Measurements from ENCODE around the gene CDK12. TPM values are rescaled to one million over a fixed set of nuclear protein-coding genes. Genes with fewer than 3 reads are reported as not detected.

CDK12 gene
- total RNA-seq, 1 donor from 2014 or later, result 20.2 TPM

DNA sequence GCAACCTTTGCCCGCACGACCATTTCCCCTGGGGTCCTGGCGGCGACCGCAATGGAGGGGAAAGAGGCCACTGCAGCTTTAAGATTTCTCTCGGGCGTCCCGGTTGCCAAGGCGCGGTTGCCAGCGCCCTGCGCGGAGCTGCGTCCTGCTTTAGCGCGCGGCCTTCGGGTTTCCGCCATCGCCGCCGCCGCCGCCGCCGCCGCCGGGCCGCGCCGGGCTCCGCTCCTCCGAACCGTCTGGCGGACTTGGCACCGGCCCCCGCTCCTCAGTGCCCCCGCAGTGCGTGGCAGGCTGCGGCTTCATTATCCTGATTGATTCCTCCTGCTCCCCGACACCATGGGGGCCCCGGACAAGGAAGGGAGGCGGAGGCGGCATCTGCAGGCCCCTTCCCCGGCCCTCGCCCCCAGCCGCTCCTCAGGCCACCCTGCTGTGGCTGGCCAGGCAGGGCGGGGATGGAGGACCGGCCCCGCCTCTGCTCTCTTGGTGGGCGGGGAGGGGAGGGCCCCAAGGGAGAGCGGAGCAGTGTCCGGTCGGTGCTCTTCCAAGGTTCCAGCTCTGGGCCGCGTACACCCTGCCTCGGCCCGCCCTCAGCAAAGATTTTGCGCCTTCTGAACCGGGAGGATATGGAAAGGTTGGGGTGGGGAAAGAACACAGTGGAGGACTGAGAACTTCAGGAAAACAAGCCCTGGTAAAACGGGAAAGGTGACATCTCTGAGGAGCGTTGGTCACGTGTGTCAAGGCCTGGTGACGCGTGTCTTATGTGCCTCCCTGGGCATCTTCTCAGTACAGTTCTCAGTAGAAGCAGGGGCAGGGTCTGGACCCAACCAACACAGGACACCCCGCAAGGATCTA, 112.4 kb downstream of the CDK12 start:
- DNase-seq (peak; percentile 84), ATAC-seq (peak; percentile 97)
- intact Hi-C loops (cut with micrococcal nuclease), result no loop called here

DNA sequence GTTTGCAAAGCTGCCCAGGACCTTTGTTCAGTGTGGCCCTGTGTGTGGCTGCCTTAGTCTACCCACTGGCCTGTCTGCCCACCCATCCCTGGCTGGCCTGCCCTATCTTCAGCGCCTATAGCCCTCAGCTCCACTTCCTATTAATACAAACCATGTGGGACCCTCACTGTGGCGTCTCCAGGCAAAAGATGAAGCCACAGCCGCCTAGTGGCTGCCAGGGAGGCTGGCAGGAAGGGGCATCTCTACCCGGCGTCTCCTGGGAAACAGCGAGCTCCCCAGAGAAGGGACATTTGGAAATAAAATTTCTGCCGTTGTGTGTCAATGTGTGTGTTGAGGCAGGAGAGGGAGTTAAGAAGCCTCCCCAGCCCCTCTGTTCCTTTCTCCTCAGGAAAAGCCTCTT, 114.9 kb downstream of the CDK12 start:
- DNase-seq, result no peak
- ATAC-seq, result no peak
- intact Hi-C loops (cut with micrococcal nuclease), result no loop called here

DNA sequence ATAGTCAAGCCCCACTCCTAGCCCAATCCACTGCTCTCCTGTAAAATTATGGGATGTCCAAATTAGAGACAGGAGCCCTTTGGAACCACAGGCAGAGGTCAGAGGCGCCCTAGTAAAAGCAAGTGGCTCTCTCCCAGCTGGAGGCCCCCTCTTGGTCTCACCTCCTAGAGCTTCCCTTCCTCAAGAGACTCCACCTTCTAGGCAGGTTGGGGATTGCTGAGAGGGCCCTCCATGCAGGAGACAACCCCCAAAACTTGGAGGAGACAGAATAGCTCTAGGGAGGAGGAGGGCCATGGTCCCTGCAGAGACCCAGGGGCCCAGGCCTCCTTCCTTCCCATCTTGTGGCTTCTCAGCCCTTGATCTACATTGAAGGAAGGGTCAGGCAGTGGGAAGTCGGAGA, 117.0 kb downstream of the CDK12 start:
- ATAC-seq (no peak), DNase-seq (no peak)
- intact Hi-C loops (cut with micrococcal nuclease), result no loop called here

DNA sequence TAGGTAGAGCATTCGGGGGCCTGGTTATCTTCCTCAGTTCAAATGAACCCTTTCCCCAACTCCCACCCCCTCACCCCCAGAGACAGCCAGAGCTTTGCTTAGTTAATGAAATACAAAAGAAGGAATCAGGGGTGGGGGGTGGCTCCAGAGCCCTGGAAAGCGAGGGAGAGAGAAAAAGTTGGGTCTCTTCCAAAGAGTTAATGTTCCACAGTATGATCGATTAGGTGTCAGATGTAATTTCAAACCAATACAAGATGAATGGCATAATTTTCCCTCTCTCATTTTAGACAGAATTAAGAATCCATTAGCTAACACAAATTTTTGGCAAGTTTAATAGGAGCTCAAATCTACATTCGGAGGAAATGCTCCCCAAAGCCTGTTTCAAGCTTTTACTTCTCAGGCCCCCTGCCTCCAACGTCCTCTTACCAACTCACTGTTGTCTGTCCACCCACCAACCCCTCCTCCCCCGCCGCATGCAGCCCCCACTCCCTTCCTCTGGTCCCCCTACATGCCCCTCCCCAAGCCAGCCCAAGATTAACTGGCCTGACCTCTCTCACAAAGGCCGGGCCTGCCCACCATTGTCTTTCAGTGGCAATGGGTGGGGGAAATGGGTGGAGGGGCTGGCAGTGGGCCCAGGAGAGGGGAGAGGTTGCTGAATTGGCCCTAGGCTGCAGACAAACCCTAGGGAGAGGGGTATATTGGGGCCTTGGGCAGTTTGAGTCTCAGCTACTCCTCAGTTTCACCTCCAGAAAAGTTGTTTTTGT, 118.2 kb downstream of the CDK12 start:
- ATAC-seq (peak; percentile 68), DNase-seq (peak; percentile 60)
- intact Hi-C loops (cut with micrococcal nuclease), result no loop called here

DNA sequence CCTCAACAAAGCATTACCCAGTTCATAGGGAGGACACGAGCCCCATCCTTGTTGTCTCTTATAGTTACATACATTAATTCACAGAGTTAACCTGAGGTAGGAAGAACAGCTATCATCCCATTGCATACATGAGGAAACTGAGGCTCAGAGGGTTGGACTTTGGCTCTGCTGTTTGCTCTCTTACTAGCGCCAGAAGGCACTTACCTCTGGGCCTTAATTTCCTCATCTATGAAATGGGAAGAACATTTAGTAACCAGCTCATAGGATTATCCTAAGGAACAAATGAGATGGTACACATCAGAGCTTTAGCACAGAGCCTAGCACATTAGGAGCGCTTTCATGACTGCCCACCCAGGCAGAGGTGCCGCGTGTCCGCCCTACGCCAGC, 118.8 kb downstream of the CDK12 start:
- ATAC-seq, result no peak
- intact Hi-C loops (cut with micrococcal nuclease), result no loop called here

DNA sequence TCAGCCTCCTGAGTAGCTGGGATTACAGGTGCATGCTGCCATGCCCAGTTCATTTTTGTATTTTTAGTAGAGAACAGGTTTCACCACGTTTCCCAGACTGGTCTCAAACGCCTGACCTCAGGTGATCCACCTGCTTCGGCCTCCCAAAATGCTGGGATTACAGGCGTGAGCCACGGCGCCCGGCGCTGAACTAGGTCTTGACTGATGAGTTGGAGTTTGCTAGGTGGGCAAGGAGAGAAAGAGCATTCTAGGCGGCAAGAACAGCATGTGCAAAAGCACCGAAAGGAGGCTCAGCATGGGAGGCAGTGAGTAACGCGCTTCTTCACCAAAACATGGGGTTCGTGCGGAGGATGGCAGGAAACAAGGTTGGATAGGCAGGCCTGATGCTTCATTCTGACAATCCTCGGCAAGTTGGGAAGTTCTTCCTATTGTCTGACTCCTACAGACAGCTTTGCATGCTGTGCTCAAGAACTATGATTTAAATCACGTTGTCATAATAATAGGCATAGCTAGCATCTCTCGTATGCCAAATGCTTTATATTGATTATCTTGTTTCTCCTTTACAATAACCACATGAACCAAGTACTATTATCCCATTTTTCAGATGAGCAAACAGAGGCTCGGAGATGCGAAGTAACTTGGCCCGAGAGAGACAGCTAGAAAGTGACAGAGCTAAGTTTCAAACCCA, 119.9 kb downstream of the CDK12 start:
- intact Hi-C loops (cut with micrococcal nuclease), result no loop called here
- DNase-seq, result no peak
- no peak for ATAC-seq

More for the DNA sequence above, 118.8 kb downstream of the CDK12 start:
- no peak for DNase-seq

DNA sequence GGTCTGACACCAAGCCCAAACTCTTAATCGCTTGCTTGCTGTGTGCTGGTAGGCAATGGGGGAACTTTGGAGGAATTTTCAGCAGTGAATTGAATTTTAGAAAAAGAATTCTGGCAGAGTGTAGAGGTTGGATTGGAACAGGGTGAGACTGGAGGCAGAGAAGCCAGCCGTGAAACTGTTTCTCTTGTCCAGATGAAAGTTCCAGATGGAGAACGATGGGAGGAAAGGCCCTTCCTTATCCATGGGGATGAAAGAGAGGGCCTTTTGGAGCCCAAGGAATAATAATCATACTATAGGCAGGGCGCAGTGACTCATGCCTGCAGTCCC, 120.4 kb downstream of the CDK12 start:
- no peak for DNase-seq
- intact Hi-C loops (cut with micrococcal nuclease), result no loop called here
- no peak for ATAC-seq

DNA sequence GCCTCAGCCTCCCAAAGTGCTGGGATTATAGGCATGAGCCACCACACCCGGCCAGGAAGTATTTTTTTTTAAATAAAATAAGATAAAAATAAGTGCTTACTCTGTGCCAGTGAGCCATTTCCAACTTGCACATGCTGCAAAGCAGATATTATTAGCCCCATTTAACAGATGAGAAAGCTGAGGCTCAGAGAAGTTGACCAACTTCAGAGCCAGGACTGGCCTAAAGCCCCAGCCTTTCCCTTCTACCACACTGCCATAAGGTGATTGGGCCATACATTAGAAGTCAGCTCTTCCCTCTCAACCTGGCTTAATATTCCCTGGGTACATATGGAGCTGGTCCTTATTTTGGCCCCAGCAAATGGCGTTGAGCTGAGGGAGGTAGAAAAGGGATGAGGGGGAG, 121.4 kb downstream of the CDK12 start:
- intact Hi-C loops (cut with micrococcal nuclease), result no loop called here
- ATAC-seq (no peak), DNase-seq (no peak)

Other genes starting within 250 kb of the CDK12 start
- 0.62 TPM for gene STAC2, start 235.5 kb upstream of the CDK12 start, total RNA-seq
- gene FBXL20, start 59.9 kb upstream of the CDK12 start, total RNA-seq, result 13.4 TPM
- gene MED1, start 10.2 kb upstream of the CDK12 start, total RNA-seq, result 21.5 TPM
- gene NEUROD2, start 146.4 kb downstream of the CDK12 start, total RNA-seq, result not detected
- gene PPP1R1B, start 165.5 kb downstream of the CDK12 start, total RNA-seq, result 0.55 TPM
- gene STARD3, start 175.7 kb downstream of the CDK12 start, total RNA-seq, result 18.7 TPM
- 4,965 TPM for gene TCAP, start 203.9 kb downstream of the CDK12 start, total RNA-seq
- 5.8 TPM for gene PNMT, start 207.0 kb downstream of the CDK12 start, total RNA-seq
- gene PGAP3, start 226.6 kb downstream of the CDK12 start, total RNA-seq, result 7.3 TPM
- 75.8 TPM for gene ERBB2, start 238.6 kb downstream of the CDK12 start, total RNA-seq

Data from left ventricle myocardium superior (tissue), 1 donor.